Stomach (tissue), 9 donors: Measurements from ENCODE around the gene GABRB3. TPM values are rescaled to one million over a fixed set of nuclear protein-coding genes. Genes with fewer than 3 reads are reported as not detected.

Experiments used
- DNase-seq, 2 donors: peaks; one replicate each; pipeline versions ENCODE4 v3.0.0 to v3.0.0-alpha.2; 2013 to 2019
- H3K27ac ChIP-seq, 5 donors: fragments of 200-600 bp in 4 of 5; sonication (generic) in 4 of 5; one replicate each; pipeline ENCODE4 v1.5.1; 2013 to 2019; ENCODE audit warnings: mild to moderate bottlenecking in 1 of 5, moderate library complexity in 1 of 5
- H3K27me3 ChIP-seq, 3 donors: fragments of 200-600 bp; sonication (generic); one replicate each; pipeline ENCODE4 v1.5.1; 2017 to 2019; ENCODE audit warnings: mixed run types in 1 of 3
- H3K36me3 ChIP-seq, 4 donors: fragments of 200-600 bp; sonication (generic); 1 replicate in 3 of 4; 2 replicates in 1 of 4; pipeline ENCODE4 v1.5.1; 2016 to 2019
- H3K4me1 ChIP-seq, 4 donors: fragments of 200-600 bp; sonication (generic); one replicate each; pipeline ENCODE4 v1.5.1; 2016 to 2019
- H3K4me3 ChIP-seq, 4 donors: fragments of 200-600 bp; sonication (generic) in 3 of 4; one replicate each; pipeline ENCODE4 v1.5.1; 2016 to 2019; ENCODE audit warnings: mild to moderate bottlenecking in 1 of 4
- H3K9me3 ChIP-seq, 4 donors: fragments of 200-600 bp; sonication (generic); one replicate each; pipeline ENCODE4 v1.5.1; 2016 to 2019
- EP300 ChIP-seq: sonication (generic); formaldehyde crosslinking; IDR thresholded peaks from one replicate; pipeline ENCODE4 v1.6.1; 2017; ENCODE audit warnings: antibody characterized with exemption
- POLR2A ChIP-seq, 4 donors: fragments of 450-650 bp; IDR thresholded peaks; one replicate each; pipeline ENCODE4 v1.6.1; 2016; ENCODE audit warnings: antibody characterized with exemption in 4 of 4, control low read depth in 2 of 4, mild to moderate bottlenecking in 1 of 4, moderate library complexity in 1 of 4
- POLR2AphosphoS5 ChIP-seq, 3 donors: sonication (generic); formaldehyde crosslinking; IDR thresholded peaks; one replicate each; pipeline ENCODE4 v1.6.1; 2016; ENCODE audit warnings: antibody characterized with exemption in 3 of 3
- WGBS, 5 donors: extraction: QIAGEN DNeasy Blood & Tissue Kit in 3 of 5; methylation state at CpG; one replicate each; pipeline versions ENCODE4 v1.1.5 to v1.1.7; 2013 to 2018; 5-methylcytosine and 5-hydroxymethylcytosine counted together
- intact Hi-C: fragments of 100-400 bp; cut with DNase I; formaldehyde crosslinking; loops from one replicate; pipeline ENCODE4 v1.15.1; 2023; ENCODE audit warnings: low total_unique reads
- polyA plus RNA-seq, 3 donors: library from polyadenylated mRNA; stranded (reverse); fragments of 200-250 nt; gene quantifications; one replicate each; pipeline ENCODE4 v1.2.3, GENCODE V29; 2013
- total RNA-seq, 5 donors: library from RNA; depleted of rRNA; stranded (reverse); fragments of >200 nt; gene quantifications; one replicate each; pipeline versions ENCODE4 v1.1.0 to v1.2.3, GENCODE V29; 2014 to 2016
- TF ChIP-seq, protein P1 (sequence below), 7 experiments: fragments of 450-650 bp in 4 of 7; fragments of 200-600 bp in 3 of 7; sonication (generic) in 3 of 7; IDR thresholded peaks; one replicate each; pipeline ENCODE4 v1.5.1; 2016 to 2019; ENCODE audit warnings: antibody characterized with exemption in 7 of 7, control low read depth in 2 of 7, mild to moderate bottlenecking in 1 of 7
- donor health status: healthy with polysubstance abuse.
- donor health status: Bipolar disorder and iron deficiency.
- donor health status: healthy.

The GABRB3 gene
- total and polyA plus RNA-seq, 8 donors, result 1.5 to 14.6 (median 6.1) TPM; not detected in 2

DNA sequence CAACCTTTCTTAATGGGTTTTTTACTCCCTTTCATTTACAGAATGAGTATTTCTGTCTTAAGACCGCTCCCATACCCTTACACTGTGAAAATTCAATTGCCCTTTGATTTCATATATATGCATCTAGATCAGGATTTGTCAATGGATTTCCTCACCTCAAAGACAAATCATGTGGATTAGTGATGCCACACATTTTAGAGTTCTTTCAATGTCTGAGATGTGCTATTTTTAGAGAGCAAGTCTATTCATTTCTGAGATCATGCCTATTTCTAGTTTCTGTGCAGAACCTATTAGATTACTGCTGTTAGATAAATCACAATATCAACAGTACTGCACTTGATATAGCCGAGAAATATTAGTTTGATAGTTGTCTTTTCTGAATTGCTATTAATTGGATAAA is 137.3 kb downstream of the GABRB3 start:
- H3K36me3 ChIP-seq, result no peaks in the 10 kb centered on the region
- intact Hi-C loops, result no loop called here
- no peak overlapping the region for H3K27ac ChIP-seq
- no peaks in the 10 kb centered on the region for H3K27me3 ChIP-seq
- H3K9me3 ChIP-seq, result no peaks in the 10 kb centered on the region
- DNase-seq, result no peak
- H3K4me1 ChIP-seq, result peaks cover 0 to 13% (median under 1%) of the 10 kb centered on the region in 4 donors
- no peak overlapping the region for H3K4me3 ChIP-seq
- 61 to 76% (median 70%) methylated on average over 2 of the region's 2 CpGs for WGBS, 5 donors
- TF ChIP-seq POLR2AphosphoS5 (IDR thresholded peaks at IDR 0.05) (no peak), POLR2A (IDR thresholded peaks at IDR 0.05) (no peak)
- TF ChIP-seq, protein P1, sequence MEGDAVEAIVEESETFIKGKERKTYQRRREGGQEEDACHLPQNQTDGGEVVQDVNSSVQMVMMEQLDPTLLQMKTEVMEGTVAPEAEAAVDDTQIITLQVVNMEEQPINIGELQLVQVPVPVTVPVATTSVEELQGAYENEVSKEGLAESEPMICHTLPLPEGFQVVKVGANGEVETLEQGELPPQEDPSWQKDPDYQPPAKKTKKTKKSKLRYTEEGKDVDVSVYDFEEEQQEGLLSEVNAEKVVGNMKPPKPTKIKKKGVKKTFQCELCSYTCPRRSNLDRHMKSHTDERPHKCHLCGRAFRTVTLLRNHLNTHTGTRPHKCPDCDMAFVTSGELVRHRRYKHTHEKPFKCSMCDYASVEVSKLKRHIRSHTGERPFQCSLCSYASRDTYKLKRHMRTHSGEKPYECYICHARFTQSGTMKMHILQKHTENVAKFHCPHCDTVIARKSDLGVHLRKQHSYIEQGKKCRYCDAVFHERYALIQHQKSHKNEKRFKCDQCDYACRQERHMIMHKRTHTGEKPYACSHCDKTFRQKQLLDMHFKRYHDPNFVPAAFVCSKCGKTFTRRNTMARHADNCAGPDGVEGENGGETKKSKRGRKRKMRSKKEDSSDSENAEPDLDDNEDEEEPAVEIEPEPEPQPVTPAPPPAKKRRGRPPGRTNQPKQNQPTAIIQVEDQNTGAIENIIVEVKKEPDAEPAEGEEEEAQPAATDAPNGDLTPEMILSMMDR (IDR thresholded peaks at IDR 0.05), result no peak

DNA sequence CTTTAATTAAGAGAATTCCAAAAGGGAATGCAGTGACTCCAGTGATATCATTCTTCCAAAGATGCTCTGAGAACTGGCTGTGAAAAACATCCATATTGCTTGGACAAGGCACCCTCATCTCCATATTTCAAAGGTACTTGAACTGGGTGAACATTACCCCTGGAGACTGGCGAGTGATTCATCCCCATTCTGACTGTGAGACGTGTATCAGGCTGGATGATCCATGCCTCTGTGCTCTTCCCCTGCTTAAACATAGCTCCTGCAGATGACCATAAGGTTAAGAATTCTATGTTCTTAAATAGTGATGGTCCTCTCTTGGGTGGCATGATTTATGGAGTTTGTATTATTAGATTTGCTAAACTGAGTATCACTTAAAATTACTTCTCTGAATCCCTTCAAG is 137.8 kb downstream of the GABRB3 start:
- peaks cover 0 to 15% (median 2%) of the 10 kb centered on the region in 4 donors for H3K4me1 ChIP-seq
- intact Hi-C loops, result no loop called here

DNA sequence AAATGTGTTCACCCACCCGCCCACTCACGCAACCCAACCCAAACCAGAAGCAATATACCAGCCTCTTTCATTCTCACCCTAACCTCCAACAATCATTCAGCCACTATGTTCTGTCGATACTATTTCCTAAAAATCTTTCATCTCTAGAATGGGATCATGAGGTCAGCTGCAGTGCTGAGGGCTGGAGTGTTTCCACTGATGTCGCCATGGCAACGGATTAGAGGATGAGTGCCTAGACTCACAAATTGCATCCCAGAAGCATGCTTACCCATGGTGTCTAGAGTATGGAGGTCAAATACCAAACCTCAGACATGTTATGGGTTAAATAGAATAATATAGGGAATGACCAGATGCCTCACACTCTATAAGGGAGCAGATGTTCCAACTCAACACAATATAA is 138.5 kb downstream of the GABRB3 start:
- Histone ChIP-seq H3K4me3 (no peak overlapping the region), H3K4me1 (peaks cover 0 to 19% (median 2%) of the 10 kb centered on the region in 4 donors), H3K36me3 (no peaks in the 10 kb centered on the region), H3K9me3 (peaks cover 0 to 1% (median 0%) of the 10 kb centered on the region in 4 donors), H3K27me3 (no peaks in the 10 kb centered on the region), H3K27ac (no peak overlapping the region)
- no peak for TF ChIP-seq POLR2A (IDR thresholded peaks at IDR 0.05)
- TF ChIP-seq POLR2AphosphoS5 (IDR thresholded peaks at IDR 0.05), result no peak
- TF ChIP-seq, protein P1 (IDR thresholded peaks at IDR 0.05), result no peak
- TF ChIP-seq EP300, result no peak
- 64 to 75% (median 71%) methylated on average over 5 of the region's 5 CpGs for WGBS, 5 donors
- intact Hi-C loops, result no loop called here
- DNase-seq, result no peak

More for the DNA sequence above, 137.8 kb downstream of the GABRB3 start:
- Histone ChIP-seq H3K27ac (no peak overlapping the region), H3K36me3 (no peaks in the 10 kb centered on the region), H3K27me3 (no peaks in the 10 kb centered on the region), H3K9me3 (no peaks in the 10 kb centered on the region), H3K4me3 (no peak overlapping the region)
- DNase-seq, result no peak
- TF ChIP-seq, protein P1 (IDR thresholded peaks at IDR 0.05), result no peak
- WGBS, 5 donors, result 69 to 97% (median 76%) methylated on average over 2 of the region's 2 CpGs

DNA sequence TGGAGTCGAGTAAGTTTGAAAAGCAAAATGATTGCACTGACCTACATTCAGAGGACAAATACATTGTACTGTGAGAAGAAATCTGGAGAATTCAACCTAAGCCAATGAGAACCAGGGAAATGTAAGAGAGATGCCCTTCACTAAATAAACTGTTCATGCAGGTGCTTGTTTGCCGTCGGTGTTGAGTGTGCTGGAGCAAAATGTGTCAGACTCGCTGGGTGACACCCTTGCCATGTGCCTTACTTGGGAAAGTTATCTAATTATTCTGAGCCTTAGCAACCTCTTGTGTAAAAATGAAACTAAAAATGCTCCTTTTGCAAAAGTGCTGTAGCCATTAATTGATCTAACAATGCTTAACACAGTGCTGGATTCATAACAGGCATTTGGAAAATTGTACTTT is 140.4 kb downstream of the GABRB3 start:
- intact Hi-C loops, result no loop called here
- TF ChIP-seq EP300 (no peak), POLR2AphosphoS5 (IDR thresholded peaks at IDR 0.05) (peak in 1 of 3 donors; percentile 30)
- H3K4me1 ChIP-seq, result peaks cover 0 to 27% (median 2%) of the 10 kb centered on the region in 4 donors
- H3K36me3 ChIP-seq, result no peaks in the 10 kb centered on the region
- H3K27me3 ChIP-seq, result no peaks in the 10 kb centered on the region
- H3K4me3 ChIP-seq, result no peak overlapping the region
- H3K9me3 ChIP-seq, result peaks cover 0 to 15% (median 4%) of the 10 kb centered on the region in 4 donors
- WGBS, 5 donors, result 23 to 32% (median 26%) methylated on average over 4 of the region's 4 CpGs
- DNase-seq, result peak; percentile 34 to 44
- H3K27ac ChIP-seq, result peak overlapping the region in 3 of 5 donors; percentile 7 to 41 (median 39)

DNA sequence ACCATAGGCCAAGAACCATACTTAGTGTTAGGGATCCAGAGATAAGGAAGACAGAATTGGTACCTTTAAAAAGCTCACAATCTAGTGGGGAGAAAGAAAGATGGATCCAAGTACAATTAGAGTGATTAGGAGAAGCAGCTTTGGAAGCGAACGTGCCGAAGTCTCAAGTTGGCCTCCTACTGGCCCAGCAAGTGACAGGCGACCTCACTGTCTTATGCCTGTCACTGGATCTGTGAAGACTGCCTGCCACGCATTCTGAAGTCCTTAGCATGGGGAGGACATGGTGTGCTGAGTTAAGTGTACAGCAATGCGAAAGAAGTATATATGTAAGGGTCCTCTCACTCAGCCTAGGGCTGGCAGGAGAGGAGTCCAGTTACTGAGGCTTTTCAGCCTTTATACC is 141.0 kb downstream of the GABRB3 start:
- no peaks in the 10 kb centered on the region for H3K36me3 ChIP-seq
- no peaks in the 10 kb centered on the region for H3K27me3 ChIP-seq
- no peak for TF ChIP-seq EP300
- TF ChIP-seq, protein P1 (IDR thresholded peaks at IDR 0.05), result no peak
- TF ChIP-seq POLR2AphosphoS5 (IDR thresholded peaks at IDR 0.05), result no peak
- TF ChIP-seq POLR2A (IDR thresholded peaks at IDR 0.05), result no peak
- peaks cover 0 to 27% (median 2%) of the 10 kb centered on the region in 4 donors for H3K4me1 ChIP-seq
- WGBS, 5 donors, result 78 to 88% (median 86%) methylated on average over 6 of the region's 6 CpGs
- DNase-seq, result no peak
- peak overlapping the region in 2 of 5 donors; percentile 39 to 41 for H3K27ac ChIP-seq
- no peak overlapping the region for H3K4me3 ChIP-seq
- intact Hi-C loops, result no loop called here
- peaks cover 0 to 15% (median 4%) of the 10 kb centered on the region in 4 donors for H3K9me3 ChIP-seq
